Endothelial cell of umbilical vein (primary cell): ENCODE data around the gene PPP1R1C. TPM values are rescaled to one million over a fixed set of nuclear protein-coding genes. Genes with fewer than 3 reads are reported as not detected.

Experiments used
- BruUV-seq: library from RNA; stranded (reverse); fragments of 400-500 nt; replicated peaks from 2 replicates; lab custom pipeline; 2021; lab: Mats Ljungman, UMichigan
- CTCF ChIA-PET: fragments of 300-600, 350-600 bp; sonication (Branson Sonifier 250); formaldehyde crosslinking; loops from one replicate; lab custom pipeline; 2021; ENCODE audit warnings: antibody characterized with exemption, inconsistent platforms; lab: Charles Lee
- POLR2A ChIA-PET: fragments of 300-600, 350-600 bp; sonication (Branson Sonifier 250); formaldehyde crosslinking; loops from one replicate; lab custom pipeline; 2021; ENCODE audit warnings: antibody characterized with exemption, inconsistent platforms; lab: Charles Lee
- DNase-seq: peaks from one replicate; pipeline ENCODE4 v3.0.0-alpha.2; 2011; ENCODE audit warnings: low read depth, low spot score
- FAIRE-seq: peaks from 2 replicates; lab custom pipeline; 2011; peaks lifted over from hg19 to GRCh38; lab: Jason Lieb, UNC
- H2AFZ ChIP-seq: 2 replicates; pipeline ENCODE4 v1.6.0; 2012; ENCODE audit warnings: low read depth, low read length, control low read depth, inconsistent platforms
- H3K27ac ChIP-seq: 2 replicates; pipeline ENCODE4 v1.5.1; 2011; ENCODE audit warnings: low read depth, mild to moderate bottlenecking, control low read depth, low read length, moderate library complexity; ENCODE audit not compliant: insufficient read depth
- H3K27me3 ChIP-seq, 2 experiments: 2 replicates each; pipeline versions ENCODE4 v1.6.0 to v1.6.1; 2011; ENCODE audit warnings: low read length in 2 of 2, mixed read lengths in 1 of 2; ENCODE audit not compliant: control insufficient read depth in 2 of 2, insufficient read depth in 2 of 2
- H3K36me3 ChIP-seq, 2 experiments: 2 replicates in 1 of 2; 3 replicates in 1 of 2; pipeline ENCODE4 v1.5.1; 2011; ENCODE audit warnings: low read length in 2 of 2, mild to moderate bottlenecking in 1 of 2, moderate library complexity in 1 of 2; ENCODE audit not compliant: control insufficient read depth in 2 of 2, insufficient read depth in 2 of 2; ENCODE audit errors: extremely low read depth in 1 of 2
- H3K4me1 ChIP-seq: 3 replicates; pipeline ENCODE4 v1.5.1; 2011; ENCODE audit warnings: mild to moderate bottlenecking, low read length; ENCODE audit not compliant: control insufficient read depth, insufficient read depth; ENCODE audit errors: extremely low read depth
- H3K4me2 ChIP-seq: 2 replicates; pipeline ENCODE4 v1.6.1; 2011; ENCODE audit warnings: low read length, control low read depth, mixed read lengths; ENCODE audit not compliant: insufficient read depth
- H3K4me3 ChIP-seq, 3 experiments: fragments of 200-600 bp in 1 of 3; sonication (generic), shearing (Covaris generic) in 1 of 3; replicated peaks in 1 of 3; 2 replicates each; pipeline ENCODE4 v1.5.1; 2011 to 2016; ENCODE audit warnings: control low read depth in 3 of 3, low read length in 3 of 3, mild to moderate bottlenecking in 2 of 3, inconsistent platforms in 1 of 3, low read depth in 1 of 3, moderate library complexity in 1 of 3; ENCODE audit not compliant: insufficient read depth in 1 of 3
- H3K79me2 ChIP-seq: 2 replicates; pipeline ENCODE4 v1.6.0; 2012; ENCODE audit warnings: low read length, inconsistent platforms; ENCODE audit not compliant: control insufficient read depth, insufficient read depth
- H3K9ac ChIP-seq: replicated peaks from 2 replicates; pipeline ENCODE3; 2011; ENCODE audit warnings: low read length, control low read depth; ENCODE audit not compliant: insufficient read depth; ENCODE audit errors: extremely low read depth
- H3K9me1 ChIP-seq: replicated peaks from 3 replicates; pipeline ENCODE4 v1.6.0; 2011; ENCODE audit warnings: mild to moderate bottlenecking, low read length; ENCODE audit not compliant: control insufficient read depth, insufficient read depth; ENCODE audit errors: extremely low read depth
- H3K9me3 ChIP-seq: replicated peaks from 2 replicates; pipeline ENCODE4 v1.5.1; 2012; ENCODE audit warnings: low read length, inconsistent platforms; ENCODE audit not compliant: control insufficient read depth, insufficient read depth
- H4K20me1 ChIP-seq: replicated peaks from 2 replicates; pipeline ENCODE3; 2011; ENCODE audit warnings: mild to moderate bottlenecking, low read length; ENCODE audit not compliant: control insufficient read depth, insufficient read depth; ENCODE audit errors: extremely low read depth
- EZH2 ChIP-seq: IDR thresholded peaks from 2 replicates; pipeline ENCODE4 v1.6.1; 2012; ENCODE audit warnings: borderline replicate concordance, low read depth, mild to moderate bottlenecking, moderate library complexity, low read length, inconsistent platforms; ENCODE audit not compliant: severe bottlenecking
- GATA2 ChIP-seq: IDR thresholded peaks from 2 replicates; pipeline ENCODE4 v1.7.0; 2011; ENCODE audit warnings: low read depth, mild to moderate bottlenecking, moderate library complexity, mixed read lengths, low read length; ENCODE audit not compliant: insufficient read length, insufficient read depth
- JUN ChIP-seq: IDR thresholded peaks from 2 replicates; pipeline ENCODE4 v1.6.1; 2011; ENCODE audit warnings: borderline replicate concordance, low read depth; ENCODE audit not compliant: insufficient read length, insufficient read depth
- MYC ChIP-seq: IDR thresholded peaks from one replicate; pipeline ENCODE4 v1.6.1; 2011; ENCODE audit warnings: mild to moderate bottlenecking, low read depth, low read length
- POLR2A ChIP-seq: IDR thresholded peaks from 2 replicates; pipeline ENCODE4 v1.6.1; 2012; ENCODE audit warnings: low read depth, mild to moderate bottlenecking, control low read depth, low read length
- POLR2AphosphoS5 ChIP-seq: IDR thresholded peaks from 2 replicates; pipeline ENCODE4 v1.6.1; 2012; ENCODE audit warnings: low read depth, mild to moderate bottlenecking, control low read depth, low read length, moderate library complexity; ENCODE audit not compliant: insufficient read depth
- dilution Hi-C: fragments of 300-500 bp; cut with MboI; formaldehyde crosslinking; loops from one replicate; pipeline ENCODE4 v1.15.0; 2019; ENCODE audit warnings: low sequenced_read_pairs; ENCODE audit not compliant: extremely low pct_ligation_motif_present
- intact Hi-C: fragments of 100-400 bp; cut with micrococcal nuclease; formaldehyde crosslinking; loops from one replicate; pipeline ENCODE4 v1.10.0; 2022
- polyA plus RNA-seq, 4 experiments: library from polyadenylated mRNA; depleted of rRNA in 3 of 4; stranded (reverse) in 3 of 4; unstranded in 1 of 4; fragments of >200 nt; gene quantifications; 2 replicates each; pipeline versions ENCODE4 v1.2.1 to v1.2.3, GENCODE V29; 2011 to 2012; ENCODE audit warnings: missing spikeins in 1 of 4
- total RNA-seq: library from RNA; stranded (reverse); gene quantifications from 2 replicates; pipeline ENCODE4 v1.2.3, GENCODE V29; 2021
- TF ChIP-seq, protein P1 (sequence below), 2 donors: IDR thresholded peaks; 1 replicate in 1 of 2; 2 replicates in 1 of 2; pipeline ENCODE4 v1.5.1; 2011; ENCODE audit warnings: low read length in 2 of 2, mild to moderate bottlenecking in 2 of 2, moderate library complexity in 2 of 2, control low read depth in 1 of 2, inconsistent platforms in 1 of 2, low read depth in 1 of 2; ENCODE audit not compliant: insufficient read depth in 1 of 2; ENCODE audit errors: extremely low read depth in 1 of 2
- TF ChIP-seq, protein P2 (sequence below): IDR thresholded peaks from 2 replicates; pipeline ENCODE4 v1.6.1; 2011; ENCODE audit not compliant: insufficient read depth, insufficient read length

PPP1R1C gene
- total and polyA plus RNA-seq, 2 donors (not counting 3 experiments of a cell fraction or from before 2014, with no cell fraction given) = 0.26 TPM; not detected in 1

GRCh38 chr2:181953881-181954537 is 31.6 kb upstream of the PPP1R1C start:
- H3K27ac ChIP-seq = peak overlapping the region; percentile 74
- FAIRE-seq (peak; percentile 60), DNase-seq (peak; percentile 81)
- no peaks in the 10 kb centered on the region for H3K27me3 ChIP-seq
- POLR2A ChIA-PET = no interaction called here
- no peak for TF ChIP-seq POLR2AphosphoS5
- TF ChIP-seq, protein P1, sequence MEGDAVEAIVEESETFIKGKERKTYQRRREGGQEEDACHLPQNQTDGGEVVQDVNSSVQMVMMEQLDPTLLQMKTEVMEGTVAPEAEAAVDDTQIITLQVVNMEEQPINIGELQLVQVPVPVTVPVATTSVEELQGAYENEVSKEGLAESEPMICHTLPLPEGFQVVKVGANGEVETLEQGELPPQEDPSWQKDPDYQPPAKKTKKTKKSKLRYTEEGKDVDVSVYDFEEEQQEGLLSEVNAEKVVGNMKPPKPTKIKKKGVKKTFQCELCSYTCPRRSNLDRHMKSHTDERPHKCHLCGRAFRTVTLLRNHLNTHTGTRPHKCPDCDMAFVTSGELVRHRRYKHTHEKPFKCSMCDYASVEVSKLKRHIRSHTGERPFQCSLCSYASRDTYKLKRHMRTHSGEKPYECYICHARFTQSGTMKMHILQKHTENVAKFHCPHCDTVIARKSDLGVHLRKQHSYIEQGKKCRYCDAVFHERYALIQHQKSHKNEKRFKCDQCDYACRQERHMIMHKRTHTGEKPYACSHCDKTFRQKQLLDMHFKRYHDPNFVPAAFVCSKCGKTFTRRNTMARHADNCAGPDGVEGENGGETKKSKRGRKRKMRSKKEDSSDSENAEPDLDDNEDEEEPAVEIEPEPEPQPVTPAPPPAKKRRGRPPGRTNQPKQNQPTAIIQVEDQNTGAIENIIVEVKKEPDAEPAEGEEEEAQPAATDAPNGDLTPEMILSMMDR (IDR thresholded peaks at IDR 0.05; ENCODE audit: extremely low read depth in 1 of 2, insufficient read depth in 1 of 2, low read depth in 1 of 2, low read length in 2 of 2) = peak; percentile 47 to 63
- H3K9me3 ChIP-seq = no peaks in the 10 kb centered on the region
- peak overlapping the region; percentile 86 for H2AFZ ChIP-seq
- CTCF ChIA-PET = interaction anchor here (0.7 to 2.7 kb wide), 23 partner anchors 12 to 239 kb away, joined by 3 to 25 read pairs (median 4); no protein-coding TSS in a partner anchor
- no peaks in the 10 kb centered on the region for H4K20me1 ChIP-seq
- H3K4me2 ChIP-seq = peak overlapping the region; percentile 75
- H3K9me1 ChIP-seq = no peaks in the 10 kb centered on the region
- peak overlapping the region; percentile 38 for H3K9ac ChIP-seq
- BruUV-seq = no TSS peak
- dilution Hi-C loops (no loop called here), intact Hi-C loops (loop anchor here (2.0 kb wide), 5 partner anchors 37 to 179 kb away; no protein-coding TSS in a partner anchor)
- H3K79me2 ChIP-seq = no peaks in the 10 kb centered on the region
- H3K36me3 ChIP-seq = no peaks in the 10 kb centered on the region
- H3K4me1 ChIP-seq = peaks cover 29% of the 10 kb centered on the region
- H3K4me3 ChIP-seq = peak overlapping the region; percentile 33 to 42 (median 39)

DNA sequence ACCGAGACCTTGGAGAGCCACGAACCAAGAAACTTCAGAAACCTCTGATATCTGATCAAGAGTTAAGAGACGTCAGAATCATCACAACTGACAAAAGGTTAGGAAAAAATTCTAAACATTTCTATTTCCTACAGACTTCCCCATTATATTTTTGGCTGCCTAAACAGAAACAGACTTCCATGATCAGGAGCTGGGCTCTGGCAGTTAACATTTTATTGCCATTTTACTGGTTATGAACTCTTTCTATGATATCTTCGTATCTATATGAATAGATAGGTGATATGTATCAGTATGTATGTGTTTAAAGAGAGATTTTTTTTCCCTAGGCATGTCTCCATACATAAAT is 31.1 kb upstream of the PPP1R1C start:
- no peaks in the 10 kb centered on the region for H4K20me1 ChIP-seq
- H3K36me3 ChIP-seq = no peaks in the 10 kb centered on the region
- peak overlapping the region; percentile 38 for H3K9ac ChIP-seq
- H3K27ac ChIP-seq = peak overlapping the region; percentile 74
- ChIA-PET CTCF (interaction anchor here (0.7 to 2.7 kb wide), 24 partner anchors 17 to 239 kb away, joined by 3 to 25 read pairs (median 4); no protein-coding TSS in a partner anchor), POLR2A (no interaction called here)
- peak overlapping the region; percentile 86 for H2AFZ ChIP-seq
- intact Hi-C loops (loop anchor here (2.0 kb wide), 5 partner anchors 38 to 178 kb away; no protein-coding TSS in a partner anchor), dilution Hi-C loops (no loop called here)
- H3K4me1 ChIP-seq = peaks cover 34% of the 10 kb centered on the region
- peak overlapping the region in 2 of 3 experiments; percentile 39 to 42 for H3K4me3 ChIP-seq
- peak overlapping the region; percentile 75 for H3K4me2 ChIP-seq
- H3K79me2 ChIP-seq = no peaks in the 10 kb centered on the region
- no peaks in the 10 kb centered on the region for H3K9me1 ChIP-seq
- no peaks in the 10 kb centered on the region for H3K27me3 ChIP-seq
- FAIRE-seq = no peak
- no peaks in the 10 kb centered on the region for H3K9me3 ChIP-seq
- TF ChIP-seq, protein P1 (IDR thresholded peaks at IDR 0.05; ENCODE audit: extremely low read depth in 1 of 2, insufficient read depth in 1 of 2, low read depth in 1 of 2, low read length in 2 of 2) = no peak
- no peak for TF ChIP-seq POLR2A
- TF ChIP-seq MYC = no peak
- no peak for TF ChIP-seq EZH2
- no peak for TF ChIP-seq POLR2AphosphoS5
- TF ChIP-seq, protein P2, sequence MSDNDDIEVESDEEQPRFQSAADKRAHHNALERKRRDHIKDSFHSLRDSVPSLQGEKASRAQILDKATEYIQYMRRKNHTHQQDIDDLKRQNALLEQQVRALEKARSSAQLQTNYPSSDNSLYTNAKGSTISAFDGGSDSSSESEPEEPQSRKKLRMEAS = no peak
- TF ChIP-seq GATA2 = no peak
- no peak for TF ChIP-seq JUN
- no peak for DNase-seq
- BruUV-seq = TSS peak; percentile 78
